Measurements from ENCODE around the gene DCUN1D4.
A peak's percentile ranks its signal among the peaks of the same experiment; 100 is the strongest.
"Not testable (repeated sequence)": the region's sequence is repeated elsewhere in the genome, so short reads cannot be mapped to it uniquely, and the experiment has no call there.

Gene DCUN1D4

GRCh38 chr4:51906167-51906958 lies 63.4 kb downstream of the DCUN1D4 start:
- peak overlapping the region; percentile 11 to 45 for H3K27ac Mint-ChIP-seq
- H3K4me3 Mint-ChIP-seq, result no peak overlapping the region
- peak; percentile 87 for ATAC-seq
- H3K4me1 Mint-ChIP-seq, result peaks cover 5% of the 10 kb centered on the region
- DNase-seq, result peak in 1 of 2 donors; percentile 16
- no peaks in the 10 kb centered on the region for H3K27me3 Mint-ChIP-seq
- no peaks in the 10 kb centered on the region for H3K9me3 Mint-ChIP-seq

DNA sequence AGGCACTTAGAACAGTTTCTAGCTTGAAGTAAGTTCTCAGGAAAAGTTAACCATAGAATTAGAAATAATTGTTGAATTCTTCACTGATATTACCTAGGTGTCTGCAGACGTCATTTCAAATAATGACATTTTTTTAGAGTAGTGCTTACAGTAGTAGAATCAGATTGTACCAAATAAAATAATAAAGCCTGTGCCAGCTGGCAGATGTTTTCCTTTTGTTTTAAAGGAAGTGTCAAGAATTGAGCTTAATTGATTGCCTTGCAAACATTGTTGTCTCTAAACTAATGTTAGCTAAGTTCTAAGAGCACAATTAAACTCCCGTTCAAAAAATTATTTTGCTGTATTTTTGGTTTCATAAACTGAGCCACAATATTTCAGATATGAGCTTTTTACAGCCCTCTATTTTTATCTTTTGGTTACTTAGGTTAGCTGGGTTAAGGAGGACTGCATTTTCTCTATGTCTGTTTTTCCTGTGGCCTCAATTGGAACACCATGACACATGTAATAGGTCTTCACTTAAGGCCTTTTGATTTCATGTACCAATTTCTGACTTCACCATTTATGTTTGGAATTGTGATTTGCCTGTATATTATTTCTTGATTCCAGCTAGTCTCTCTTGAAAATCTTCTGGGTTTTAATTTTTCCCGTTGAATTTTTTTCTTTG lies 64.2 kb downstream of the DCUN1D4 start:
- Mint-ChIP-seq H3K27me3 (no peaks in the 10 kb centered on the region), H3K9me3 (no peaks in the 10 kb centered on the region), H3K4me1 (peaks cover 5% of the 10 kb centered on the region), H3K4me3 (no peak overlapping the region), H3K27ac (no peak overlapping the region)
- DNase-seq (no peak), ATAC-seq (no peak)

GRCh38 chr4:51909236-51909703 lies 66.3 kb downstream of the DCUN1D4 start:
- H3K27ac Mint-ChIP-seq, result no peak overlapping the region
- ATAC-seq, result no peak

DNA sequence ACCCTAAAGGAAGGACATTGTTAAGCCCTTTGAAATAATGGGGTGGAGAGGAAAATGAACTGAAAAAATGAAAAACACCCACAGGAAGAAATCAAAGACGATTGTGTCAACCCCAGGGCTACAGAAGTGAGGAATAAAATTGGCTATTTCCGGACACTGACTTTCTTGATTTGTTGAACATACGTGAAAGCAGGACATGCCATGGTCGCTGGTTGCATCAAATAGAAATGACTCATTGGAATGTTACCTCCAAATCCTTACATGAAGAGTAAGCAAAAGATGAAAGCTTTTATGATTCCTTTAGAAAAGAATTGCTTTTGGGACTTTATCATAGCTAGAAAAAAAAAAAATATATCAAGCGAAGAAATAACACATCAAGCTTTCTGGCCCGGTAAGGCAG lies 75.3 kb downstream of the DCUN1D4 start:
- H3K4me3 Mint-ChIP-seq, result no peak overlapping the region
- DNase-seq (no peak), ATAC-seq (no peak)
- H3K27ac Mint-ChIP-seq, result no peak overlapping the region
- no peaks in the 10 kb centered on the region for H3K27me3 Mint-ChIP-seq
- H3K9me3 Mint-ChIP-seq, result peaks cover 8 to 37% of the 10 kb centered on the region in 2 donors
- no peaks in the 10 kb centered on the region for H3K4me1 Mint-ChIP-seq

More at GRCh38 chr4:51909236-51909703, 66.3 kb downstream of the DCUN1D4 start:
- H3K4me1 Mint-ChIP-seq, result peaks cover 5% of the 10 kb centered on the region
- H3K4me3 Mint-ChIP-seq, result no peak overlapping the region
- H3K27me3 Mint-ChIP-seq, result no peaks in the 10 kb centered on the region
- no peaks in the 10 kb centered on the region for H3K9me3 Mint-ChIP-seq
- DNase-seq, result no peak

- H3K4me1 Mint-ChIP-seq, result no peaks in the 10 kb centered on the region
- no peak for DNase-seq
- H3K27ac Mint-ChIP-seq, result no peak overlapping the region
- no peaks in the 10 kb centered on the region for H3K27me3 Mint-ChIP-seq
- no peak overlapping the region for H3K4me3 Mint-ChIP-seq
- peaks cover 4 to 37% of the 10 kb centered on the region in 2 donors for H3K9me3 Mint-ChIP-seq
- no peak for ATAC-seq
These were observed 80.4 kb downstream of the DCUN1D4 start for GRCh38 chr4:51923343-51923742.

- Mint-ChIP-seq H3K9me3 (peaks cover 4 to 25% of the 10 kb centered on the region in 2 donors), H3K4me3 (no peak overlapping the region), H3K27me3 (no peaks in the 10 kb centered on the region), H3K27ac (no peak overlapping the region), H3K4me1 (no peaks in the 10 kb centered on the region)
- DNase-seq (no peak), ATAC-seq (no peak)
These were observed 82.4 kb downstream of the DCUN1D4 start for GRCh38 chr4:51925307-51925706.

DNA sequence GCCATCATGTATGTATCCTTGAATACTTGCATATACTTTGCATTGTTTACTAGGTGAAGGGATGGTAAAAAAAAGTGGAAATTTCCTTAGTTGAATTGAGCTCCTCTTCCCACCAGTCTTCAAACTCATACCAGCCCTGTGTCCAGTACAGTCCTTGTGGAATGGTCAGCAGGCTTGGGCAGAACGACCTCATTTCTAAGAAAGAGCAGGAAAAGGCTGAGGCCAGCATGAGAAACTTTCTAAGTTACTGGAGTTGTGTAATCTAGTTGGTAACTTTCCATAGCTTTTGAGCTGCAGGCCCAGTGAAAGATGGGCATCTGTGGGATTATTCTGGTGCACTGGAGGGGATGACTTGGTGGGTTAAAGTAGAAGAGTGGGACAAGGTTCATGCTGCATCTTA lies 87.6 kb downstream of the DCUN1D4 start:
- H3K4me1 Mint-ChIP-seq, result no peaks in the 10 kb centered on the region
- no peak for DNase-seq
- peaks cover 9% of the 10 kb centered on the region for H3K27me3 Mint-ChIP-seq
- no peak for ATAC-seq
- H3K9me3 Mint-ChIP-seq, result no peaks in the 10 kb centered on the region
- no peak overlapping the region for H3K4me3 Mint-ChIP-seq
- H3K27ac Mint-ChIP-seq, result no peak overlapping the region

DNA sequence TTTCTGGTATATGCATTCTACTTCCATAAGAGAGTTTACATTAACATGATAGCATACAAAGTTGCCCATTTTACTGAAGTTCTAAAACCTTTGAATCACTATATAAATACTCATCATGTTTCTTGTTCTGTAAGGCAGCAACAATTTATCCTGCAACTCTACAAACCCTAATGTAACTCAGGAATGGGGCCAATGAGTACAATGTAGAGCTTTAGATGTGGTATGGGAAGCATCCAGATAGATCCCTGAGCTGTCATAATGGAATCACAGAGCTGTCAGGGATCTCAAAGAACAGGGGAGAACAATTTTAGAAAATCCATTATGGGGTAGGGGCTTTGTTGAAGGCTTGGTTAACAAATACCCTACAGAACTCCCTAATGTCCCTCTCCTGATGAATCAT lies 88.5 kb downstream of the DCUN1D4 start:
- no peaks in the 10 kb centered on the region for H3K4me1 Mint-ChIP-seq
- H3K27ac Mint-ChIP-seq, result no peak overlapping the region
- peaks cover 9% of the 10 kb centered on the region for H3K27me3 Mint-ChIP-seq
- H3K4me3 Mint-ChIP-seq, result no peak overlapping the region
- no peak for DNase-seq
- no peak for ATAC-seq
- no peaks in the 10 kb centered on the region for H3K9me3 Mint-ChIP-seq

- no peaks in the 10 kb centered on the region for H3K9me3 Mint-ChIP-seq
- DNase-seq, result no peak
- peaks cover 9% of the 10 kb centered on the region for H3K27me3 Mint-ChIP-seq
- H3K27ac Mint-ChIP-seq, result no peak overlapping the region
- ATAC-seq, result no peak
- no peaks in the 10 kb centered on the region for H3K4me1 Mint-ChIP-seq
- no peak overlapping the region for H3K4me3 Mint-ChIP-seq
These were observed 89.3 kb downstream of the DCUN1D4 start for GRCh38 chr4:51932261-51932660.

GRCh38 chr4:51932684-51933083 lies 89.7 kb downstream of the DCUN1D4 start:
- ATAC-seq, result no peak

GRCh38 chr4:51940460-51940859 lies 97.5 kb downstream of the DCUN1D4 start:
- H3K4me1 Mint-ChIP-seq, DNase-seq, ATAC-seq, H3K4me3 Mint-ChIP-seq, H3K27ac Mint-ChIP-seq: not testable (repeated sequence)
- H3K27me3 Mint-ChIP-seq, result peaks cover 22% of the 10 kb centered on the region
- peaks cover 1 to 14% of the 10 kb centered on the region in 2 donors for H3K9me3 Mint-ChIP-seq

More at GRCh38 chr4:51932684-51933083, 89.7 kb downstream of the DCUN1D4 start:
- no peak overlapping the region for H3K4me3 Mint-ChIP-seq
- H3K4me1 Mint-ChIP-seq, result no peaks in the 10 kb centered on the region
- no peak for DNase-seq
- no peaks in the 10 kb centered on the region for H3K9me3 Mint-ChIP-seq
- H3K27ac Mint-ChIP-seq, result no peak overlapping the region
- peaks cover 9% of the 10 kb centered on the region for H3K27me3 Mint-ChIP-seq

DNA sequence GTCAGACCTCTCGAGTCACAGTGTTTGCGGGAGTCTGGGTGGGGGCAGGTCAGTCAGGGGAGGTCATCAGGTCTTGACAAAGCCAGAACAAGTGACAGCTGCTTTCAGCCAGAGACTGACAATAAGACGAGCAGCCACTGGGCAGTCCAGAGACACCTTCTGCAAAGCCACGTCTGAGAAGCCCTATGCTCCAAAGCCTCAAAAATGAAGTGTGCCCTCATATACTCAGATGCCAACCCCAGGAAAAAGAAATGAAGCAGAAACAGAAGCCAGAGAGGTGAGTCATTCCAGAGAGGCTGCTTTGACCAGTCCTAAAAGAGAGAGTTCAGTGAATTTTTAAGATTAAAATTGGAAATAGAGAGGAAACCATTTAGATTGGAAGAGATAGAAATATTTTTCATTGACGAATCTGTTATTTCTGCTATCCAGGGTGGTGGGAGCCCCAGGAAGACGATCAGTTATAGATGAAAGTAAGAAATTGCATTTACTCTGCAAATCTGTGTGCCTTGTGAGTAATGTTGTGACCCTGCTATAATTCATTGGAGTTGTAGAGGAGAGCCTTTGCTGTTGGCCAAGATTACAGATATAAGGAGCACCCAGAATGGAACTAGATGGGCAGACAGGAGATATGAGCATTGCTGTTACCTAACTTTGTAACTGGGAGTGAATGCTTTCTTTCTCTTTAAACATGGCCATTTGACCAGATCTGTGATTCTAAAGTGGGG lies 99.3 kb downstream of the DCUN1D4 start:
- DNase-seq (no peak), ATAC-seq (no peak)
- peaks cover 22% of the 10 kb centered on the region for H3K27me3 Mint-ChIP-seq
- no peak overlapping the region for H3K4me3 Mint-ChIP-seq
- no peaks in the 10 kb centered on the region for H3K4me1 Mint-ChIP-seq
- H3K27ac Mint-ChIP-seq, result no peak overlapping the region
- peaks cover 4 to 14% of the 10 kb centered on the region in 2 donors for H3K9me3 Mint-ChIP-seq

DNA sequence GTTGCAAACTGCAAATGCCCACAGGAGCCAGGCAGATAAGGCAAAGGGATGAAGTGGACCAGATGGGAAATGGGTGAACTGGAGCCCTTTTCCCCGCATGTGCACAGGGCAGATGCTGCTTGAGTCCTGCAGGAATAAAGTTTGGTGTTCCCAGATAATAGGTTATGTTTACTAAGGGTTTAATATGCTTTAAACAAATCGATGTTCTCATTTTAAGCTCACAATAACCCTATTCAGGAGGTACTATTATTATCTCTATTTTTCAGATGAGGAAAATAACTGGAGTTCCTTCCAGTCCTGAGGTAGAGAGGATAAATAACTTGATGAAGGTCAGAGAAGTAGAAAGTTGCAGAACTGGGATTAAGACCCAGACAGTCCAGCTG lies 99.9 kb downstream of the DCUN1D4 start:
- Mint-ChIP-seq H3K4me1 (no peaks in the 10 kb centered on the region), H3K27me3 (peaks cover 22% of the 10 kb centered on the region), H3K4me3 (no peak overlapping the region), H3K27ac (no peak overlapping the region), H3K9me3 (peaks cover 4 to 14% of the 10 kb centered on the region in 2 donors)
- no peak for DNase-seq
- ATAC-seq, result no peak

DNA sequence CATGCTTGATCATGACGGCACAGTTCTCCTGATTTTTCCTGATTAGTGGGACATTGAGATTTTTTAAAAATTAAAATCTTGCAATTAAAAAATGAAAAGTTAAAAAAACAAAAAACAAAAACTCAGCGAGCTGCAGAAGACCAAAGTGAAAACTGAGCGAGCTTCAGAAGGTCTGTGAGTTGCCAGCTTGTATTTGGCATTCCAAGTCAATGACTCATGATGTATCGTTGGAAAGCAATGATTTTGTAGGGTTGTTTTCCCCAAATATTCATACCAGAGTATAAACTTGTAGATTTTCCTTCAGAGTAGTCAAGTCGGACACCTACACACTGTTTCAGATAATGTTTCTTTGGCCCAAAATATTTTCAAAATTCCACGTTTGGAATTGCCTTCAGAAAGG lies 100.3 kb downstream of the DCUN1D4 start:
- DNase-seq (no peak), ATAC-seq (no peak)
- Mint-ChIP-seq H3K4me1 (no peaks in the 10 kb centered on the region), H3K9me3 (peaks cover 4 to 14% of the 10 kb centered on the region in 2 donors), H3K27ac (no peak overlapping the region), H3K4me3 (no peak overlapping the region), H3K27me3 (peaks cover 22% of the 10 kb centered on the region)

DNA sequence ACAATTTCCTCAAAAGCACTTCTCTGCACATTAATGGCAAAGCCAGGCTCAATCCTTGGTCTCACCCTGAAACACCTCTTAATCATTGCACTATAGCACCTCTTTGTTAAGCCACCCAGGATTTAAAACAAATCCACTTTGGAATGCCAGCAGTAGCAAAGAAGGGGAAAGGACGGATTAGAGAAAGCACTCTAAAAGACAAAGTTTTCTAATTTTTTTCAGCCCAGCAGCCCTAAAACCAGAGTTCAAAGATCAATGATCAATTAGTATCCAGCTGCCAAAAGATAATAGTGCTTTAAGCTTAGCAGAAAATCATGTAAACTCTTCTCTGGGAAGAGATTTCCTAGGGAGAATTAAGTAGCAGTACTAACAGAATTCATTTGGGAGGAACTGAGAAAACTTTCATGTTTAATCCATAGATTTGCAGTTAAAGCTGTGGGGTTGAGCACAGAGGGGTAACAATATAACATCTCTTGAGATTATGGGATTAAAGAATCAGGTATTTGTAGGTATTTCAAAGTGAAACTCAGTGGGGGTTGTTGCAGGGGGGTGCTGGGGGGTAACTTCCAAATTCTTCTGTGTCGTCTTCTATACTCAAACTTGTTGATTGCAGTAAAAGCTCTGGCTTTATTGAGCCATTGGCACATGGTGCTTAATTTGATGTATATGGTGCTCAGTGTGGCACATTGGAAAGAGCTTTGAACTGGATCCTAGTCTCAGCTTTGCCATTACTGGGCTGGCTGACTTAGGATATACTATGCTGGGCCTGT lies 115.4 kb downstream of the DCUN1D4 start:
- H3K4me1 Mint-ChIP-seq, result no peaks in the 10 kb centered on the region
- H3K27ac Mint-ChIP-seq, result no peak overlapping the region
- ATAC-seq, result no peak
- no peak for DNase-seq
- H3K9me3 Mint-ChIP-seq, result peaks cover 4 to 14% of the 10 kb centered on the region in 2 donors
- peaks cover 17% of the 10 kb centered on the region for H3K27me3 Mint-ChIP-seq
- no peak overlapping the region for H3K4me3 Mint-ChIP-seq

Measured in stimulated activated naive CD8-positive, alpha-beta T cell treated with anti-CD3 and anti-CD28 coated beads, Interleukin-15, amount 100 ng/mL, for 72 hours (primary cell).